HL-60/S4 treated with retinoic acid at 250 ng/mL for 4 days and 3 days (cell line): Measurements from ENCODE around the gene USP13.
"Not testable (repeated sequence)": the region's sequence is repeated elsewhere in the genome, so short reads cannot be mapped to it uniquely, and the experiment has no call there.

ENCODE experiments used
- in situ Hi-C: fragments of 300-500 bp; cut with MboI; formaldehyde crosslinking; loops from 2 replicates; pipeline ENCODE4 v1.7.0; 2022; ENCODE audit warnings: low sequenced_read_pairs

USP13 gene

GRCh38 chr3:179775416-179776122 is 122.7 kb downstream of the USP13 start:
- in situ Hi-C loops, result no loop called here

DNA sequence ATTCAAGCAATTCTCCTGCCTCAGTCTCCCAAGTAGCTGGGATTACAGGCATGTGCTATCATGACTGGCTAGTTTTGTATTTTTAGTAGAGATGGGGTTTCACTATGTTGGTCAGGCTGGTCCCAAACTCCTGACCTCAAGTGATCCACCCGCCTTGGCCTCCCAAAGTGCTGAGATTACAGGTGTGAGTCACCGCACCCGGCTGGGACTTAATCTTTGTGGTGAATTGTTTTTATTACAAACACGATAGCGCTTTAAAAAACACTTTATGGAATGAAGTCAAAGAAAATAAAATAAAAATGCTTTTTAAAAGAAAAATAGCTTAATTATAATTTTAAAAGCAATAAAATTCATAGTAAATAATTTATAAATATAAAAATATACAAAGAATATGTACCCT is 130.0 kb downstream of the USP13 start:
- in situ Hi-C loops, result not testable (repeated sequence)

DNA sequence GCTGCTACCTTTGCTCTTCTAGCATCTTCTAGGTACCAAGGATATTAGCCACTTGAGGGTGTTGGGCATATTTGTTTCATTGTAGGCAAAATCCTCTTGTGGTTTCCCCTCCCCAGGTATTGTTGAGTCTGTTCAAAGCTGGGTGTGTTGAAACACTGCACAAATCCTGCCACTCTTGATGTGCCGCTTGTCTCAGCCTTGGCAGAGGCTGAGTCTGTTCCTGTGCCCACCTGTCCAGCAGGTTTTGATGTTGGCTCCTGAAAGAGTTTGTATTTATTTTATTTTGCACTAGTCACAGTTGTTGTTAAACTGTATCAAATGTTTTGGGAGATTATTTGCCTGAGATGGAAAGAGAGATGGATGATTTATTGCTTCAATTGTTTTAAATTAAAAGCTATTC is 136.2 kb downstream of the USP13 start:
- in situ Hi-C loops, result no loop called here

DNA sequence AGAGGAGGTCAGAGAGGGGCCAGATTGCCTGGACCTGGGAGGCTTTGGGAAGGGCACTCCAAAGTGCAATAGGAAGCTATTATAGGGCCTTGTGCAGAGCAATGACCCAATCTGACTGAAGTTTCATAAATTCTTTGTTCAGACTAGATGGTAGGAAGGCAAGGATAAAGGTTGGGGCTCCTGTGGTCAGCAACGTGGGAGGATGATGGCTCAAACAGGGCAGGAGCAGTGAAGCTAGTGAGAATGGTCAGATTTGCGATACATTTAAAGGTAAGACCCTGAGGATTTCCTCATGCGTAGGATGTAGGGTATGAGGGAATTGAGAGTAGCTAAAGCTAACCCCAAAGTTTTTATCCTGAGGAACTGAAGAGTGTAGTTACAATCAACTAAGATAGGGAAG is 139.0 kb downstream of the USP13 start:
- in situ Hi-C loops, result no loop called here

GRCh38 chr3:179794355-179794754 is 141.5 kb downstream of the USP13 start:
- in situ Hi-C loops, result no loop called here

DNA sequence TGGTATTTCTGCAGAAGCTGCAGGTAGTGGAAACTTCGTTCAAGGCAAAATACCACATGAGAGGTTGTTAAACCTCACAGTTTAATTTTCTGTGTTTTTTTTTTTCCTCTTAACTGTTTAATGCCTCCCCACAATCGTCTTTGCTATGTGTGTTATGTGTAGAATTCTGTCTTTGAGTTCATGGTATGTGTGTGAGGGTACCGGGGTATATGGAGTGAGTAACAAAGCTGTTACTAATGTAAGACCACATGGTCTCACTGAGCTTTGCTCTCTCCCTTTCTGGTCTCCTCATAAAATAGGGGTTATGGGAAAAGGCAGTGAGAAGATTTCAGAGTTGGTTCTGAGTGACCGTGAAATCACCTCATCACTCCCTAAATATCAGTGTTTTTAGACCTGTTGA is 143.6 kb downstream of the USP13 start:
- in situ Hi-C loops, result no loop called here

- in situ Hi-C loops, result no loop called here
Observed at GRCh38 chr3:179797192-179797591, 144.4 kb downstream of the USP13 start.

DNA sequence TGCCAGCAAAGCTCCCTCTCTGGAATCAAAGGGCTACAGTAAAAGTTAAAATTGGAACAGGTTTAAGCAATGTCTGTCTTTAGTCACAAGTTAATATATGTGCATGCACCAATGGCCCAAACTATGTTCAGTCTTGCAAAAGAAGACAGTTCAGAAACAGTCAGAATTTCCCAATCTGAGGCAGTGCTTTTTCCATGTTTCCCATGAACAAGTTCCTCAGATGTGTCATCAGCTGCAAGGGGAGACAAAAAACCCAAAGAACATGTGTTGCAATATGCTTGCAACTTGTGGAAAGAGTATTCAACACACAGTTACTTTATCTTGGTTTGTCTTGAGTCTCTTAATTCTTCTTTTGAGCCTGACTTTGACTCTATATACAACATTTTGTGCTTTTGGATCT is 148.4 kb downstream of the USP13 start:
- in situ Hi-C loops, result no loop called here

- in situ Hi-C loops, result no loop called here
Observed at GRCh38 chr3:179801856-179802255, 149.0 kb downstream of the USP13 start.

- in situ Hi-C loops, result no loop called here
Observed at GRCh38 chr3:179806177-179806576, 153.3 kb downstream of the USP13 start.

DNA sequence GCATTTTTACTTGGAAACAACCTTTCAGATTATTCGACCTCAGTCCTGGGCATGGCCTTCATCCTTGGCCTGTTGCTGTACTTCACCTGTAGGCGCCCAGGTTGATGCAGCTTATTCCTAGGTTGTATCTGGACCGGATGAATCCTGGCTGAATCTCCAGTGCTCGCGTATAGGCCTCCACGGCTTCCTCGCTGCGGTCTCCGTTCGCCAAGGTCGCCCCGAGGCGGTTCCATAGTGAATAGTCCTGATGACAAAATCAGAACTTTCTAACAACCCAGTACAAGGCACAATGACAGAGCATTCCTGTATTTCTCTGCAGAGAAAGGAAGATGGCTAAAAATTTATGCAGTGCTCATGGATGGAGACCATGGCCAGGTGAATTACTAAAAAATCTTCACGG is 154.7 kb downstream of the USP13 start:
- in situ Hi-C loops, result no loop called here

- in situ Hi-C loops, result no loop called here
Observed at GRCh38 chr3:179809639-179810038, 156.8 kb downstream of the USP13 start.

DNA sequence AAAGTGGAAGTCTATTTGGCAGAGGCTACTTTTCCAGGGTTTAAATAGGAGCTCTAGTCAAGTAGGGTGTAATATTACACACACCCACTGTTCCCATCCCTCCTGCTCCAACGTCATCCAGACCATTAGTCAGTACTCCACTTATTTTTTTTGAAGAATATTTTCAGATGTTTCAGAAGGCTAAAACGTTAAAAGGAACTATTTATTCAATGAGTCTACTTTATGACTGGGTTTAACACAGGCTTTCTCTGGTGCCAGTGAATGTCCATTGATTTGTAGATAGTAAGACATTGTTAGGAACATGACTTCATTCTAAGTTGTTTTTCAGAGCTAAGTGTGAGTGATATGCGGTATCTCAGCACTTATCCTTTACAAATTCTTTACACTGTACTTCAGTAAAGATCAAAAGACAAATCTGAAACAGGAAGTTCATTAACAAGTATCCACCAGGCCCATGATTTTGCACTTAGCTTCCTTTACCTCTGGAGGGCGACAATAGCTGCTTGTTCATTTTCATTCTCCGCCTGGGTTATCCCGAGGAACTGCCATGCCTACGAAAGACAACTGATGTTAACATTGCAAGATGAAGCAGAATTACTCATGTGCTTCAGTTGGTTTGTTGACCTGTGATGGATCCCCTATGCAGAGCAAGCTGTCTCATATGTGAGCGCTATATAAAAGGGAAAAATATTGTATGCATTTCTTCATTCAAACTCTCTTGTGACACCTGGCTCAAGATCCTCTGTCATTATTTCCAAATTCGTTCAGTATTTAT is 158.7 kb downstream of the USP13 start:
- in situ Hi-C loops, result no loop called here

DNA sequence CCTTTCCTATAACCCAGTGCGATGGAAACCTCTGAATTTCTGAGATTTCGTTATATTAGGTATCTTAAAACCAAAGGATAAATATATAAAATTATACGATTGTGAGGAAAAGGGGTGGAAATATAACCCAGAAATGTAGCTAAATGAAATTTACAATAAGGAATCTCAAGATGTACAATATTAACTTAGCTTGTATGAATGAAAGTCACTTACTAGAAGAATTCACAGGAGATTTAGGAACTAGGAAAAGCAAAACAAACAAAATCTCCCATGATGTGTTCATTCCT is 159.2 kb downstream of the USP13 start:
- in situ Hi-C loops, result no loop called here

DNA sequence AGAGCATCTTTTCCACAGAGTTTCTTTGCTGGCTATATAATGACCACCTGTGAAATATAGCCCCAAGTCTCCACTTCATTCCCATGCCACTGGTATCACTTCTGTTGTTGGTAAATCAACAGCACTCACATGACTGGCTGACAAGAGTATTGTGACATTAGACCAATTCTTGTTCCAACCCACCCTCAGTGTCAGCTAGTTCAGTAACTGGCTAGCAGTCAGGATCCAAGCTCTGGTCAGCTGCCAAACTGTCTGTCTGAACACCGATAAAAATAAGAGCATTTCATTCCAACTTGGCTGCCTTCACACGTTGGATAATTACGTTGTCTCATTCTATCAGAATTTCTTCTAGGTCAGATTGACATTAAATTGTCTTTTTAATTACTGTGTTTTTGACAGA is 166.5 kb downstream of the USP13 start:
- in situ Hi-C loops, result no loop called here

DNA sequence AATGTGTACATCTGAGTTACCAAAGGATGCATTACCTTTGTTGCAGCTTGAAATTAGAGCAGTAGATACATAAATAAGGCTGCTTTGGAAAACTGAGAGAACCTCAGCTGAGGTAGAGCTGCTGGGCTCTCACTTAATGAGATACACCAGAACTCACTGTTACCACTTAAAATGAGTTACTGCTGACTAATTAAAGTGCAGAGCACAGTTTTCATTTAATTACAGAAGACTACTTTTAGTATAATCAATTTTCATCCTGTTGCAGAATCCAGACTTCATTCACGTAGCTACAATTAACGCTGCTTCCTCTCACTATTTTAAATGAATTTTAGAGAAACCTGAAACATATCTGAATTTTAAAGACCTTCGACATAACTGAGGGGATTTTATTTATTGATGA is 169.5 kb downstream of the USP13 start:
- in situ Hi-C loops, result no loop called here

- in situ Hi-C loops, result no loop called here
Observed at GRCh38 chr3:179825527-179826246, 172.8 kb downstream of the USP13 start.

GRCh38 chr3:179826247-179826637 is 173.4 kb downstream of the USP13 start:
- in situ Hi-C loops, result no loop called here

DNA sequence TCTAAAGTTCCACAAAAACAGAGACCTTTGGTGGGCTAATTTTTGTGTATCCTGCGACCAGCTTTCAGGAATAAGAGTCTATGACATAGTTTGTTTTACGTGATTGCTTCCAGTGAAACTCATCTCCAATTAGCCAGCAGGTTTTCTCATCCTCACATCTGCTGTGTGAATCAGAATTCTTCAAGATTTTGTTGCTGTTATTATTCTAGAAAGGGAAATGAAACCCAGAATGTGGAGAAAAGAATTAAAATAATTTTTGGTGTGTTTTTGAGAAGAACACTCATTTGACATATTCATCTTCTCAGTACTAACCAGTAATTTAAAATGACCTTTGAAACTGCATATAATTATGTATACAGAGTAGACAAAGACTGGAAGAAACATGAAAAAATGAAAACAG is 175.9 kb downstream of the USP13 start:
- in situ Hi-C loops, result no loop called here

- in situ Hi-C loops, result no loop called here
Observed at GRCh38 chr3:179829401-179829800, 176.6 kb downstream of the USP13 start.

DNA sequence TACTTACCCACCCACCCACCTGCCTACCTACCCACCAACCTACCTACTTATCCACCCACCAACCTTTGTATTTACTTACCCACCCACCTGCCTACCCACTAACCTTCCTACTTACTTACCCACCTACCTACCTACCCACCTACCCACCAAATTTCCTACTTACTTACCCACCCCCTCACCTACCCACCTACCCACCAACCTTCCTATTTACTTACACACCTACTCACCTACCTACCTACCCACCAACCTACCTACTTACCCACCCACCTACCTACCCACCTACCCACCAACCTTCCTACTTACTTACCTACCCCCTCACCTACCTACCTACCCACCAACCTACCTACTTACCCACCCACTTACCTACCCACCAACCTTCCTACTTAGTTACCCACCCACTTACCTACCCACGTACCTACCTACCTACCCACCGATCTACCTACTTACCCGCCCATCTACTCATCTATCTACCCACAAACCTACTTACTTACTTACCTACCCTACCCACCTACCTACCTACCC is 179.6 kb downstream of the USP13 start:
- in situ Hi-C loops, result no loop called here

- in situ Hi-C loops, result no loop called here
Observed at GRCh38 chr3:179833294-179833693, 180.5 kb downstream of the USP13 start.
